Stimulated activated CD8-positive, alpha-beta memory T cell treated with anti-CD3 and anti-CD28 coated beads, Interleukin-4, amount 100 ng/mL, for 1 hour (primary cell): ENCODE measurements around the gene ZFP69.
A peak's percentile ranks its signal among the peaks of the same experiment; 100 is the strongest.

Experiments
- DNase-seq, 2 donors: peaks; one replicate each; pipeline ENCODE4 v3.0.0-alpha.2; 2020; ENCODE audit warnings: low read depth in 2 of 2, low spot score in 1 of 2

The ZFP69 gene

DNA sequence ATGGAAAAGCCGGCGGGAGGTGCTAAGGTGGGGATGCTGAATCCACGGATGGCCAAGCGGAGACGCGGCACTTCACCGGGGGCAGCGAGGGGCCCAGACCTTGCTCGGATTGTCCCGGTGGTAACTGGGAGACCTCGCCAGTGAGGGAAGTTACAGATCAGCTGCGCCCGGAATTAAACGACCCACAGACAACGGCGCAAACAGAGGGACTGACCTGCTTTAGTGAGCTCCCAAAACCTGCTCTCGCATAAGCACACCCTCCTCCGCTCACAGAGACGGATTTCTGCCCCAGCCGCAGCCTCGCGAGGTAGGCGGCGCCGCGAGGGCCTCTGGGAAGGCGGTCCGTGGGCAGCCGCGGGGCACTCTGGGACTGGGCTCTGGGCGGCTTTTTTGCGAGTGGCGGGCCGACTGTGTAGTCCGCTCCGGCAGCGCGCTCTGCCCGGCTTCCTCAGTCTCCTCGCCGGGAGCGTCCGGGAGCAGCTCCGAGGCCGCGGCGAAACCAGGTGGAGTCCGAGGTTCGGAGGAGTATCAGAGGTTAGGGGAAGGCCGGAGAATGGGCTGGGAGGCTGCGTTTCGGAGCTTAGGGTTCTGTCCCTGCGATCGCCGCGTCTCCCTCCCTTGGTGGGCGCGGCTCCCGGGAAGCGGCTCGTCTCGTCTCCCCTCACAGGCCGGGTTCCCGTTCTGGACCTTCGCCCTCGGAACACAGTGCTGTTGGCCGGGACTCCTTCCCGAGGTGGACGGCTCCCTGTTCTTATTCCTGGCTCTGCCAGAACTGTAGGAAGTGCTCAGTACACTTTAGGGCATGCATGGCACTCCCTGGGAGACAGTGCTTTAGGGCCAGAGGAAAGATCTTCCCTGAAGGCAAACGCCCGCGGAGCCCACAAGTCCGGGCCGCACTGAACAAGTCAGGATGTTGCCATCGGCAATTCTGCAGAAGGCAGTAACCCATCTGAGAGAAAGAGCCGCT is 31.6 kb downstream of the ZFP69 start, which contains the start of gene EXO5:
EXO5 (plus strand) TSS at position 393 of the 967 bp plus-strand sequence. CDS start 5,778 bp downstream, outside the sequence.
- peak; percentile 55 to 64 for DNase-seq

DNA sequence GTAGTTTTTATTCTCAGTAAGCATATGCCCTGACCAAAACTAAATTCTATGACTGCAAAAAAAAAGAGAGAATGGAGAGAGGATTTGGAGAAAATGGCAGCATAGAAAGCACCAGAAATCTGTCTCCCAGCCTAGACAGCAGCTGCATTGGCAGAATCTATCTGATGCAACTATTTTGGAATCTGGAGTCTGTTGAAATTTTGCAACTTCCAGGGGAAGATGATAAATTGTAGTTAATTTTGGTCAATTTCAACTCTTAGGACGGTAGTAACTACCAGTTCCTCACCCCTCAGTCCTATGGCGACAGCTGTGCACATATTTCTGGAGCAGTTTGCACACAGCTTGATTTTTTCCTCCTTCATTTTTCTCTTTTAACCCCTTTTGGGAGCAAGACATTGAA is 42.4 kb downstream of the ZFP69 start:
- DNase-seq: no peak

GRCh38 chr1:40530735-40531380 is 53.8 kb downstream of the ZFP69 start:
- DNase-seq: no peak

DNA sequence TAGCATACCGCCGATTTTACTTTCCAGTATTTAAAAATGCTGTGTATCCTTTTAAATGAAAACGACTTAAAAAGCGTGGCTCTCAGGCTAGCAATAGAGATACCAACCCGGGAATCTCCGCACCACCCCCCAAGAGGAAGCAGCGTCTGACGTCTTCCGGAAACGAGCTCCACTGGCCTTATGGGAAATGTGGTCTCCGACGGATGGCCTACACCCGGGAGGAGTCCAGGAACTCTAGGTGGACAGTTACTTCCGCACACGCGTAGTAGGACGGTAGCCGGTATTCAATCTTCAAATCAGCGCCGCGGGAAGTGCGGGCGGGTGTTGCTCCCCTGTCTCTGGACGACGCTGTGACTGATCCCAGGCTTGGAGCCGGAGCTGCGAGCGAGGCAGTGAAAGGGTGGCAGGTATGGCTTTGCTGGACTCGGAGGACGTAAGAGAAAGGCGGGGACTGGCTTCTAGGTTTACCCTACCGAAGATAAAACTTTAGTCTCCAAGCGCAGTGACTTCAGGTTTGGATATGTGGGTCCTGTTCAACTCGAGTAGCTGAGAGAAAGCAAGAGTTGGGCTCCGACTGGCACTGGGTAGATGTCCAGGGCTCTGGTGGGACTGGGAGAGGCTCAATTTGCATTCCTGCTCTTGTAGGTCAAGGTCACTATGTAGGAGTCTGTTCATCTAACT is 54.4 kb downstream of the ZFP69 start, which contains the start of gene ZNF684:
ZNF684 (plus strand) TSS at position 257 of the 681 bp plus-strand sequence. CDS start 1,530 bp downstream, outside the sequence.
- peak; percentile 47 to 71 for DNase-seq

DNA sequence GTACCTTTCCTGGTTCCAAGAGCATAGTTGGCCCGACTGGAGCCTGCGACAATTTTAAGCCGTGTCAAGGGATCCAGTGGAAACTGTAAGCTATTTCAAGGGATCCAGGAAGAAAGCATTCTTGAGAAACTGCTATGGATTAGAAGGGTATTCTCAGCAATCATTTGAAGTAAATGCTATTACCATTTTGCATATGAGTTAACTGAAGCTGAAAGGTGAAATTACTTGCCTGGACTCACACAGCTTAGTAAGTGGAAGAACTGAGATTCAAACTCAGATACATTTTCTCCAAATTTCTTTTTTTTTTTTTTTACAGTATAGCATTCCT is 54.9 kb downstream of the ZFP69 start:
- DNase-seq: no peak

DNA sequence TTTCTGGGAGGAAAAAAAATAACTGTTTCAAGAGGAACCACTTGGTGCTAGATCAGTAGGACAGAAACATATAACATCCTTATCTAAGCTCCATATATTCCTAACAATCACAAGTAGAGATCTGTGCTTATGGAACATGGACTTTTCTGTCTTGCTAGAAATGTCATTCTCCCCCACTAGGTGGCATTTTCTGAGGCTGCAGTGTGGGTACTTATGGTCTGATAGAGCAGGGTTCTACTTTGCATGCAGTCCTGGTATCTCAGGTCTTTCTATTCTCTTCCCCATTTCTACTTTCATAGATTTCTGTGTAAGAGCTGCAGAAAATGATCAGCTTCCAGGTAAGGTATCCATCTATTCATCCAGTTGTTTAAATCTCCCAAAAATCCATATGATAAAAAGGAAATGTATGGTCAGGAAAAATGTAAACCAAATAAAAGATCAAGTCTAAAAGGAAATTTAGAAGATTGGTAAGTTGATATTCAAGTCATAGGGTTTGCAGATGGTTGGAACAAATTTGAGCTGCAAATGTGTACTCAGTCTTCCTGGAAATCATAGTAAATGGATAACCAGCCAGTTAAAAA is 55.8 kb downstream of the ZFP69 start:
- DNase-seq: no peak

- DNase-seq: no peak
These were observed 57.5 kb downstream of the ZFP69 start for GRCh38 chr1:40534589-40534988.

DNA sequence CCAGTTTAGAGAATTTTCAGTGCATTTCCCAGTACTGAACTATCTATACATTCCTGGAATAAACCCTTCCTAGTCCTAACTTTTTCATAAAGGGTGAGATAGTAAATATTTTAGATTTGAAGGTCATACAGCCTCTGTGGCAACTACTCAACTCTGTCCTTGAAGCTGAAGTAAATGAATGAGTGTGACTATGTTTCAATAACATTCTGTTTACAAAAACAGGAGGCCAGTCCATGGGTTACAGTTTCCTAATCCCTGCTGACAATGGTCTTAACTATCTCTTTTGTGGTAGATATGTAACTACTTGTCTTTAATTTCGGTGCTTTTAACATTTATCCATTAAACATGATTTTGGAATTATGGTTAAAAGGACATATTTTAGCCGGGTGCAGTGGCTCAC is 58.6 kb downstream of the ZFP69 start:
- DNase-seq: no peak

- DNase-seq: no peak
These were observed 62.2 kb downstream of the ZFP69 start for GRCh38 chr1:40539338-40539737.
